Measurements from ENCODE around the gene DLG5.

Gene DLG5

GRCh38 chr10:77828377-77828776, 98.2 kb downstream of the DLG5 start:
- no peaks in the 10 kb centered on the region for H3K27me3 ChIP-seq (ENCODE audit: insufficient read depth, low read length, poor library complexity)
- no peak overlapping the region for H3K27ac ChIP-seq (ENCODE audit: low read length)
- peaks cover 61% of the 10 kb centered on the region for H3K36me3 ChIP-seq (ENCODE audit: insufficient read depth, low read length)
- DNase-seq (no peak), ATAC-seq (ENCODE audit: insufficient read depth, low read depth) (no peak)
- TF ChIP-seq EZH2 (IDR thresholded peaks at IDR 0.05; ENCODE audit: borderline replicate concordance, low read depth, low read length, severe bottlenecking), result no peak
- TF ChIP-seq, protein P1, sequence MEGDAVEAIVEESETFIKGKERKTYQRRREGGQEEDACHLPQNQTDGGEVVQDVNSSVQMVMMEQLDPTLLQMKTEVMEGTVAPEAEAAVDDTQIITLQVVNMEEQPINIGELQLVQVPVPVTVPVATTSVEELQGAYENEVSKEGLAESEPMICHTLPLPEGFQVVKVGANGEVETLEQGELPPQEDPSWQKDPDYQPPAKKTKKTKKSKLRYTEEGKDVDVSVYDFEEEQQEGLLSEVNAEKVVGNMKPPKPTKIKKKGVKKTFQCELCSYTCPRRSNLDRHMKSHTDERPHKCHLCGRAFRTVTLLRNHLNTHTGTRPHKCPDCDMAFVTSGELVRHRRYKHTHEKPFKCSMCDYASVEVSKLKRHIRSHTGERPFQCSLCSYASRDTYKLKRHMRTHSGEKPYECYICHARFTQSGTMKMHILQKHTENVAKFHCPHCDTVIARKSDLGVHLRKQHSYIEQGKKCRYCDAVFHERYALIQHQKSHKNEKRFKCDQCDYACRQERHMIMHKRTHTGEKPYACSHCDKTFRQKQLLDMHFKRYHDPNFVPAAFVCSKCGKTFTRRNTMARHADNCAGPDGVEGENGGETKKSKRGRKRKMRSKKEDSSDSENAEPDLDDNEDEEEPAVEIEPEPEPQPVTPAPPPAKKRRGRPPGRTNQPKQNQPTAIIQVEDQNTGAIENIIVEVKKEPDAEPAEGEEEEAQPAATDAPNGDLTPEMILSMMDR (IDR thresholded peaks at IDR 0.05; ENCODE audit: borderline replicate concordance, extremely low read depth, low read length, poor library complexity, severe bottlenecking), result no peak
- no peaks in the 10 kb centered on the region for H3K4me1 ChIP-seq (ENCODE audit: insufficient read depth, low read length)
- no peak overlapping the region for H3K9ac ChIP-seq (ENCODE audit: low read depth, low read length)
- H3K4me3 ChIP-seq (ENCODE audit: low read depth in 1 of 2, low read length in 2 of 2), result no peak overlapping the region
- no peak overlapping the region for H2AFZ ChIP-seq (ENCODE audit: low read depth, low read length)
- H4K20me1 ChIP-seq (ENCODE audit: insufficient read depth, low read length), result no peaks in the 10 kb centered on the region
- no peak overlapping the region for H3K4me2 ChIP-seq (ENCODE audit: insufficient read depth, low read length)
- no peaks in the 10 kb centered on the region for H3K9me3 ChIP-seq (ENCODE audit: insufficient read depth, low read length, severe bottlenecking)
- H3K79me2 ChIP-seq (ENCODE audit: insufficient read depth, low read length), result no peaks in the 10 kb centered on the region

DNA sequence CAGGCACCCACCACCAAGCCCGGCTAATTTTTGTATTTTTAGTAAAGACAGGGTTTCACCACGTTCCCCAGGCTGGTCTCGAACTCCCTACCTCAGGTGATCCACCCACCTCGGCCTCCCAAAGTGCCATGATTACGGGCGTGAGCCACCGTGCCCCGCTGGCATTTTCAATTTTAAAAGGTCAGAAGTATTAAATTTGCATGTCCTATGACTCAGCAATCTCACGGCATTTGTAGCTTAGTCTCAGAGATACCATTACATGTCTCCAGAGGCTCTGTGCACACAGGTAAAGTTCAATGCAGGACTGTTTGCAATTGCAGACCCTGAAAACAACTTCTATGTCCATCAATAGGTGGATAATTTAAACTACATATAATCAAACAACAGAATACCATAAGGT, 99.2 kb downstream of the DLG5 start:
- Histone ChIP-seq H3K4me3 (ENCODE audit: low read depth in 1 of 2, low read length in 2 of 2) (no peak overlapping the region), H3K9ac (ENCODE audit: low read depth, low read length) (no peak overlapping the region), H3K4me2 (ENCODE audit: insufficient read depth, low read length) (no peak overlapping the region), H4K20me1 (ENCODE audit: insufficient read depth, low read length) (no peaks in the 10 kb centered on the region), H3K36me3 (ENCODE audit: insufficient read depth, low read length) (peaks cover 55% of the 10 kb centered on the region), H2AFZ (ENCODE audit: low read depth, low read length) (no peak overlapping the region), H3K27ac (ENCODE audit: low read length) (no peak overlapping the region), H3K27me3 (ENCODE audit: insufficient read depth, low read length, poor library complexity) (no peaks in the 10 kb centered on the region), H3K79me2 (ENCODE audit: insufficient read depth, low read length) (no peaks in the 10 kb centered on the region), H3K4me1 (ENCODE audit: insufficient read depth, low read length) (no peaks in the 10 kb centered on the region), H3K9me3 (ENCODE audit: insufficient read depth, low read length, severe bottlenecking) (no peaks in the 10 kb centered on the region)
- no peak for TF ChIP-seq EZH2 (IDR thresholded peaks at IDR 0.05; ENCODE audit: borderline replicate concordance, low read depth, low read length, severe bottlenecking)
- TF ChIP-seq, protein P1 (IDR thresholded peaks at IDR 0.05; ENCODE audit: borderline replicate concordance, extremely low read depth, low read length, poor library complexity, severe bottlenecking), result no peak
- DNase-seq, result no peak
- ATAC-seq (ENCODE audit: insufficient read depth, low read depth), result no peak

DNA sequence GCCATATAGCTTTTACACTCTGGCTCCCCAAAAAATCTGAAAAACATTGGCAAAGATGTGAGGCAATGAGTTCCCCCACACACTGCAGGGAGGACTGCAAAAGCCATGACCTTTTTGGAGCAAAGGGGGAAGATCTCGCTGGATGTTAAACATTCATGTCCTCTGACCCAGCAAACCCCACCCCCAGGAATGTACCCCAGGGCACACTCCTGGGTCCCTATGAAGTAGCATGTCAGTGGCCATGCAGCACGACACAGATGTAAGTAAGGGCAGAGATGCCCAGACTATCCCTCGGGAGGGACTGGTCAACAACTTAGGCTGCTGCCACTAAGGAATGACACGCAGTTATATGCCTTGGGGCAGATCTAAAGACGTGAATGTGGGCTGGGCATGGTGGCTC, 100.6 kb downstream of the DLG5 start:
- H3K36me3 ChIP-seq (ENCODE audit: insufficient read depth, low read length), result peaks cover 56% of the 10 kb centered on the region
- no peak overlapping the region for H3K27ac ChIP-seq (ENCODE audit: low read length)
- H3K4me3 ChIP-seq (ENCODE audit: low read depth in 1 of 2, low read length in 2 of 2), result no peak overlapping the region
- no peak for DNase-seq
- H3K4me2 ChIP-seq (ENCODE audit: insufficient read depth, low read length), result no peak overlapping the region
- no peak overlapping the region for H3K9ac ChIP-seq (ENCODE audit: low read depth, low read length)
- H3K4me1 ChIP-seq (ENCODE audit: insufficient read depth, low read length), result no peaks in the 10 kb centered on the region
- no peak for ATAC-seq (ENCODE audit: insufficient read depth, low read depth)
- no peak overlapping the region for H2AFZ ChIP-seq (ENCODE audit: low read depth, low read length)
- H3K79me2 ChIP-seq (ENCODE audit: insufficient read depth, low read length), result no peaks in the 10 kb centered on the region
- no peaks in the 10 kb centered on the region for H3K27me3 ChIP-seq (ENCODE audit: insufficient read depth, low read length, poor library complexity)
- H3K9me3 ChIP-seq (ENCODE audit: insufficient read depth, low read length, severe bottlenecking), result no peaks in the 10 kb centered on the region
- no peak for TF ChIP-seq EZH2 (IDR thresholded peaks at IDR 0.05; ENCODE audit: borderline replicate concordance, low read depth, low read length, severe bottlenecking)
- TF ChIP-seq, protein P1 (IDR thresholded peaks at IDR 0.05; ENCODE audit: borderline replicate concordance, extremely low read depth, low read length, poor library complexity, severe bottlenecking), result no peak
- no peaks in the 10 kb centered on the region for H4K20me1 ChIP-seq (ENCODE audit: insufficient read depth, low read length)

DNA sequence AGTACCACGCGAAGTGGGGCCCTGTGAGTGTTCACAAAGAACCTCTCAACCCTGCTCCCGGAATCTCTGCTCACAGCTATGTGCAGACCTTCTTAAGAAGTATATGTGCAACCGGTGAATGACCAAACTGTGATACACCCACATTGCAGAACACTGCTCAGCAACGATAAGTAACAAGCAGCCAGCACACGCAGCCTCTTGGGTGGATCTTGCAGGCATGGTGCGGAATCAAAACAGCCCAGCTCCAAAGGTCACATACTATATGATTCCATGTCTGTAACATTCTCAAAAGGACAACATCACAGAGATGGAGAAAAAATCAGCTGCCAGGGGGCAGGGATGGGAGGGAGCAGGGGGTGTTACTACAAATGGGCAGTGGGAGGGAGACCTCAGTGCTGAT, 101.6 kb downstream of the DLG5 start:
- Histone ChIP-seq H3K4me2 (ENCODE audit: insufficient read depth, low read length) (no peak overlapping the region), H3K4me1 (ENCODE audit: insufficient read depth, low read length) (no peaks in the 10 kb centered on the region), H3K36me3 (ENCODE audit: insufficient read depth, low read length) (peaks cover 54% of the 10 kb centered on the region), H2AFZ (ENCODE audit: low read depth, low read length) (no peak overlapping the region), H4K20me1 (ENCODE audit: insufficient read depth, low read length) (no peaks in the 10 kb centered on the region), H3K27ac (ENCODE audit: low read length) (no peak overlapping the region), H3K9me3 (ENCODE audit: insufficient read depth, low read length, severe bottlenecking) (no peaks in the 10 kb centered on the region), H3K27me3 (ENCODE audit: insufficient read depth, low read length, poor library complexity) (no peaks in the 10 kb centered on the region), H3K79me2 (ENCODE audit: insufficient read depth, low read length) (no peaks in the 10 kb centered on the region), H3K4me3 (ENCODE audit: low read depth in 1 of 2, low read length in 2 of 2) (no peak overlapping the region), H3K9ac (ENCODE audit: low read depth, low read length) (no peak overlapping the region)
- DNase-seq, result no peak
- no peak for TF ChIP-seq EZH2 (IDR thresholded peaks at IDR 0.05; ENCODE audit: borderline replicate concordance, low read depth, low read length, severe bottlenecking)
- TF ChIP-seq, protein P1 (IDR thresholded peaks at IDR 0.05; ENCODE audit: borderline replicate concordance, extremely low read depth, low read length, poor library complexity, severe bottlenecking), result no peak
- ATAC-seq (ENCODE audit: insufficient read depth, low read depth), result no peak
